ENCODE measurements around the gene LINGO3.

The LINGO3 gene

GRCh38 chr19:2326699-2327360 lies 18.9 kb upstream of the LINGO3 start:
- DNase-seq (ENCODE audit: low read depth) = no peak

GRCh38 chr19:2325281-2326046 lies 17.5 kb upstream of the LINGO3 start:
- no peak for DNase-seq (ENCODE audit: low read depth)

GRCh38 chr19:2324220-2324948 lies 16.4 kb upstream of the LINGO3 start:
- no peak for DNase-seq (ENCODE audit: low read depth)

GRCh38 chr19:2323707-2324106 lies 15.8 kb upstream of the LINGO3 start:
- DNase-seq (ENCODE audit: low read depth) = no peak

GRCh38 chr19:2321565-2322283 lies 13.8 kb upstream of the LINGO3 start:
- no peak for DNase-seq (ENCODE audit: low read depth)

- no peak for DNase-seq (ENCODE audit: low read depth)
Observed at GRCh38 chr19:2320939-2321338, 13.0 kb upstream of the LINGO3 start.

- no peak for DNase-seq (ENCODE audit: low read depth)
Observed at GRCh38 chr19:2320049-2320448, 12.1 kb upstream of the LINGO3 start.

- no peak for DNase-seq (ENCODE audit: low read depth)
Observed at GRCh38 chr19:2319551-2319950, 11.6 kb upstream of the LINGO3 start.

GRCh38 chr19:2318923-2319322 lies 11.0 kb upstream of the LINGO3 start:
- DNase-seq (ENCODE audit: low read depth) = no peak

GRCh38 chr19:2317756-2318155 lies 9.8 kb upstream of the LINGO3 start:
- DNase-seq (ENCODE audit: low read depth) = no peak

- no peak for DNase-seq (ENCODE audit: low read depth)
Observed at GRCh38 chr19:2317300-2317699, 9.3 kb upstream of the LINGO3 start.

GRCh38 chr19:2315818-2316353 lies 7.9 kb upstream of the LINGO3 start:
- DNase-seq (ENCODE audit: low read depth) = no peak

- DNase-seq (ENCODE audit: low read depth) = no peak
Observed at GRCh38 chr19:2315121-2315817, 7.3 kb upstream of the LINGO3 start.

- DNase-seq (ENCODE audit: low read depth) = no peak
Observed at GRCh38 chr19:2312820-2313501, 5.0 kb upstream of the LINGO3 start.

- no peak for DNase-seq (ENCODE audit: low read depth)
Observed at GRCh38 chr19:2311093-2311492, 3.1 kb upstream of the LINGO3 start.

- no peak for DNase-seq (ENCODE audit: low read depth)
Observed at GRCh38 chr19:2309734-2310362, 1.9 kb upstream of the LINGO3 start.

- DNase-seq (ENCODE audit: low read depth) = no peak
Observed at GRCh38 chr19:2307518-2308012, 389 bp downstream of the LINGO3 start.

GRCh38 chr19:2306971-2307370 lies 983 bp downstream of the LINGO3 start:
- DNase-seq (ENCODE audit: low read depth) = no peak

- no peak for DNase-seq (ENCODE audit: low read depth)
Observed at GRCh38 chr19:2306281-2306806, 1.6 kb downstream of the LINGO3 start.
